Natural killer cell (primary cell): ENCODE measurements around the gene GALNT15. TPM values are rescaled to one million over a fixed set of nuclear protein-coding genes. Genes with fewer than 3 reads are reported as not detected.

ENCODE experiments used
- ATAC-seq, 3 donors: fragments of 150-1000 bp in 2 of 3; fragments of 200-7000 bp in 1 of 3; cut with Tn5 transposase; 1 replicate in 1 of 3; 2 replicates in 2 of 3; pipeline ENCODE4 v1.10.0; 2021; ENCODE audit warnings: mild to moderate bottlenecking in 2 of 3, moderate library complexity in 2 of 3
- DNase-seq, 2 donors: peaks; one replicate each; pipeline versions ENCODE4 v3.0.0 to v3.0.0-alpha.2; 2013 to 2021; ENCODE audit warnings: mixed read lengths in 1 of 2
- H3K27ac ChIP-seq: one replicate; pipeline ENCODE4 v1.5.1; 2013; ENCODE audit warnings: mild to moderate bottlenecking, low read length
- H3K27me3 ChIP-seq: one replicate; pipeline ENCODE4 v1.6.1; 2013; ENCODE audit warnings: low read length; ENCODE audit not compliant: control insufficient read depth, insufficient read depth
- H3K36me3 ChIP-seq: one replicate; pipeline ENCODE4 v1.6.1; 2013; ENCODE audit warnings: low read length; ENCODE audit not compliant: control insufficient read depth, insufficient read depth
- H3K4me1 ChIP-seq: one replicate; pipeline ENCODE4 v1.6.1; 2013; ENCODE audit warnings: low read length; ENCODE audit not compliant: control insufficient read depth, insufficient read depth
- H3K4me3 ChIP-seq: one replicate; pipeline ENCODE4 v1.5.1; 2013; ENCODE audit warnings: low read length
- H3K9me3 ChIP-seq: one replicate; pipeline ENCODE4 v1.6.1; 2013; ENCODE audit warnings: low read length; ENCODE audit not compliant: control insufficient read depth, insufficient read depth
- H3K27ac Mint-ChIP-seq, 2 donors: one replicate each; pipeline ENCODE4 v1.8.0; 2022; ENCODE audit warnings: mild to moderate bottlenecking in 2 of 2, mixed read lengths in 2 of 2, moderate library complexity in 1 of 2
- H3K27me3 Mint-ChIP-seq, 2 donors: one replicate each; pipeline ENCODE4 v1.8.0; 2022; ENCODE audit warnings: low read depth in 2 of 2, mixed read lengths in 2 of 2
- H3K36me3 Mint-ChIP-seq: one replicate; pipeline ENCODE4 v1.8.0; 2022; ENCODE audit warnings: mixed read lengths
- H3K4me1 Mint-ChIP-seq, 2 donors: one replicate each; pipeline ENCODE4 v1.8.0; 2022; ENCODE audit warnings: mixed read lengths in 2 of 2
- H3K4me3 Mint-ChIP-seq: one replicate; pipeline ENCODE4 v1.8.0; 2022; ENCODE audit warnings: mild to moderate bottlenecking, moderate library complexity, mixed read lengths
- H3K9me3 Mint-ChIP-seq, 2 donors: one replicate each; pipeline ENCODE4 v1.8.0; 2022; ENCODE audit warnings: mixed read lengths in 2 of 2
- WGBS: methylation state at CpG from one replicate; pipeline ENCODE4 v1.1.7; 2013; ENCODE audit warnings: missing lambda C conversion rate; ENCODE audit not compliant: insufficient coverage; 5-methylcytosine and 5-hydroxymethylcytosine counted together
- intact Hi-C: fragments of 100-400 bp; cut with micrococcal nuclease; formaldehyde crosslinking; loops from one replicate; pipeline ENCODE4 v1.14.2; 2022
- total RNA-seq, 4 donors: library from RNA; stranded (reverse); fragments of 120-200 nt in 1 of 4; gene quantifications; one replicate each; pipeline versions ENCODE4 v1.2.3 to v1.2.4, GENCODE V29; 2013 to 2022
- TF ChIP-seq, protein P1 (sequence below): fragments of 200-600 bp; IDR thresholded peaks from one replicate; pipeline ENCODE4 v1.8.0; 2022; ENCODE audit warnings: antibody characterized with exemption

GALNT15 gene
- total RNA-seq, 3 donors from 2014 or later (not counting 1 experiment from before 2014, with no cell fraction given), result not detected

DNA sequence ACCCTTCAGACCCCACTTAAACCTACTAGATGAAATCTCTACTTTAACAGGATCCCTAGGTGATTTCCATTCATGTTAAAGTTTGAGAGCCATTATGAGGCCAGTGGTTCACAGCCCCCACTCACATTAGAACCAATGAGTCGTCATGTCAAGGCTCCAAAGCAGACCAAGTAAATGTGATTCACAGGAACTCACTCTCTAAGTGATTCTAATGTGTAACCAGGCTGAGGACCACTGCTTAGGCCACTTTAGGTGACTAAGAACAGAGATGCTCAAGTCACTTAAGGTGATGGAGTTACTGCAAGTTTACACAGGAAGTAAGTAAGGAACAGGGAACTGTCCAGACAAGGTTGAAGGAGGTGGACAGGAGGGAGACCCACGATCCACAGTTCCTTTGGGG, 7.7 kb downstream of the GALNT15 start:
- Histone ChIP-seq H3K9me3 (no peaks in the 10 kb centered on the region), H3K4me3 (no peak overlapping the region), H3K36me3 (no peaks in the 10 kb centered on the region), H3K27me3 (no peaks in the 10 kb centered on the region), H3K27ac (no peak overlapping the region), H3K4me1 (peaks cover 5% of the 10 kb centered on the region)
- TF ChIP-seq, protein P1, sequence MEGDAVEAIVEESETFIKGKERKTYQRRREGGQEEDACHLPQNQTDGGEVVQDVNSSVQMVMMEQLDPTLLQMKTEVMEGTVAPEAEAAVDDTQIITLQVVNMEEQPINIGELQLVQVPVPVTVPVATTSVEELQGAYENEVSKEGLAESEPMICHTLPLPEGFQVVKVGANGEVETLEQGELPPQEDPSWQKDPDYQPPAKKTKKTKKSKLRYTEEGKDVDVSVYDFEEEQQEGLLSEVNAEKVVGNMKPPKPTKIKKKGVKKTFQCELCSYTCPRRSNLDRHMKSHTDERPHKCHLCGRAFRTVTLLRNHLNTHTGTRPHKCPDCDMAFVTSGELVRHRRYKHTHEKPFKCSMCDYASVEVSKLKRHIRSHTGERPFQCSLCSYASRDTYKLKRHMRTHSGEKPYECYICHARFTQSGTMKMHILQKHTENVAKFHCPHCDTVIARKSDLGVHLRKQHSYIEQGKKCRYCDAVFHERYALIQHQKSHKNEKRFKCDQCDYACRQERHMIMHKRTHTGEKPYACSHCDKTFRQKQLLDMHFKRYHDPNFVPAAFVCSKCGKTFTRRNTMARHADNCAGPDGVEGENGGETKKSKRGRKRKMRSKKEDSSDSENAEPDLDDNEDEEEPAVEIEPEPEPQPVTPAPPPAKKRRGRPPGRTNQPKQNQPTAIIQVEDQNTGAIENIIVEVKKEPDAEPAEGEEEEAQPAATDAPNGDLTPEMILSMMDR, result no peak
- Mint-ChIP-seq H3K9me3 (no peaks in the 10 kb centered on the region), H3K27me3 (peaks cover 0 to 8% of the 10 kb centered on the region in 2 donors), H3K27ac (no peak overlapping the region), H3K36me3 (no peaks in the 10 kb centered on the region), H3K4me3 (no peak overlapping the region), H3K4me1 (peaks cover 13 to 18% of the 10 kb centered on the region in 2 donors)
- intact Hi-C loops, result no loop called here
- ATAC-seq (no peak), DNase-seq (no peak)
- 71% methylated on average over 2 of the region's 2 CpGs for WGBS

DNA sequence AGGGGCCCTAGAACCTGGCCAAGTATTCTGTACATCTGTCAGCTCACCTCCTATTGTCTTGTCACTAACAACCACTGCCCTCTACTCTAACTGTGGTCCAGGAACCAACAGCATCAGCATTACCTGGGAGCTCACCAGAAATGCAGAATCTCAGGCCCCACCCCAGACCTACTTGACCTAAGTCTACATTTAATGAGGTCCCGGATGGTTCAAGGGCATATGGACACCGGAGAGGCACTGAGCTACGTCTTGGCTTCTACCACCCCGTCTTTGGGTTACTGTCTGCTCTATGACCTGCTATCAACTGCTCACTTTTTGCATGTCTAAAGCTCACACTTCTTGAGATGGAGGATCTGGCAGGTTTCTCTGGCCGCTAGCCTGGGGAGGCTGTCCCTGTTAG, 8.1 kb downstream of the GALNT15 start:
- no peaks in the 10 kb centered on the region for H3K9me3 Mint-ChIP-seq
- peaks cover 13 to 18% of the 10 kb centered on the region in 2 donors for H3K4me1 Mint-ChIP-seq

DNA sequence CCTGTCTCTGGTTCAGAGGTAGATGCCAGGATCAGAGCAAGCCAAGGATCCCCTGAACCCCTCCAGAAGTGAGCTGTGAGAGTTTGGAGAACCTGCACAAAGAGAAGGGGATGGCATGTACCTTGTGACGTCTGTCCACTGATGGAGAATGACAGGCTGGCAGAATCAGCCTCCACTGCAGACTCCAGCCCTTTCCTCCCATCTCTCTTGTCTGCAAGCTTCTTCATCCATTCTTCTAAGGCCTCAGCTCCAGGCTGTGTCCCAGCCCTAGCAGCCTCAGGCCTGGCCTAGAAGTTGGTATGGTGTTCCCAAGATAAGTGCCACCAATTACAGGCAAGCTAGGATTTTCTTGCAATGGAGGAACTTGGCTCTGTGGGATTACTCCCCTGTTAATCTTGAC, 8.6 kb downstream of the GALNT15 start:
- Mint-ChIP-seq H3K9me3 (no peaks in the 10 kb centered on the region), H3K27me3 (peaks cover 0 to 3% of the 10 kb centered on the region in 2 donors), H3K27ac (no peak overlapping the region), H3K36me3 (no peaks in the 10 kb centered on the region), H3K4me3 (no peak overlapping the region), H3K4me1 (peaks cover 13 to 18% of the 10 kb centered on the region in 2 donors)
- intact Hi-C loops, result no loop called here
- H3K36me3 ChIP-seq, result no peaks in the 10 kb centered on the region
- DNase-seq, result no peak
- peaks cover 4% of the 10 kb centered on the region for H3K4me1 ChIP-seq
- no peaks in the 10 kb centered on the region for H3K27me3 ChIP-seq
- TF ChIP-seq, protein P1, result no peak
- no peak for ATAC-seq
- H3K9me3 ChIP-seq, result no peaks in the 10 kb centered on the region
- no peak overlapping the region for H3K27ac ChIP-seq
- WGBS, result 92% methylated on average over 1 of the region's 1 CpG
- H3K4me3 ChIP-seq, result no peak overlapping the region

More for the DNA sequence above, 8.1 kb downstream of the GALNT15 start:
- H3K27me3 Mint-ChIP-seq, result peaks cover 0 to 5% of the 10 kb centered on the region in 2 donors
- Histone ChIP-seq H3K27ac (no peak overlapping the region), H3K36me3 (no peaks in the 10 kb centered on the region), H3K27me3 (no peaks in the 10 kb centered on the region), H3K9me3 (no peaks in the 10 kb centered on the region), H3K4me3 (no peak overlapping the region), H3K4me1 (peaks cover 5% of the 10 kb centered on the region)
- WGBS, result 92% methylated on average over 5 of the region's 5 CpGs
- DNase-seq (no peak), ATAC-seq (no peak)
- H3K27ac Mint-ChIP-seq, result no peak overlapping the region
- intact Hi-C loops, result no loop called here
- TF ChIP-seq, protein P1, result no peak
- H3K36me3 Mint-ChIP-seq, result no peaks in the 10 kb centered on the region
- H3K4me3 Mint-ChIP-seq, result no peak overlapping the region

DNA sequence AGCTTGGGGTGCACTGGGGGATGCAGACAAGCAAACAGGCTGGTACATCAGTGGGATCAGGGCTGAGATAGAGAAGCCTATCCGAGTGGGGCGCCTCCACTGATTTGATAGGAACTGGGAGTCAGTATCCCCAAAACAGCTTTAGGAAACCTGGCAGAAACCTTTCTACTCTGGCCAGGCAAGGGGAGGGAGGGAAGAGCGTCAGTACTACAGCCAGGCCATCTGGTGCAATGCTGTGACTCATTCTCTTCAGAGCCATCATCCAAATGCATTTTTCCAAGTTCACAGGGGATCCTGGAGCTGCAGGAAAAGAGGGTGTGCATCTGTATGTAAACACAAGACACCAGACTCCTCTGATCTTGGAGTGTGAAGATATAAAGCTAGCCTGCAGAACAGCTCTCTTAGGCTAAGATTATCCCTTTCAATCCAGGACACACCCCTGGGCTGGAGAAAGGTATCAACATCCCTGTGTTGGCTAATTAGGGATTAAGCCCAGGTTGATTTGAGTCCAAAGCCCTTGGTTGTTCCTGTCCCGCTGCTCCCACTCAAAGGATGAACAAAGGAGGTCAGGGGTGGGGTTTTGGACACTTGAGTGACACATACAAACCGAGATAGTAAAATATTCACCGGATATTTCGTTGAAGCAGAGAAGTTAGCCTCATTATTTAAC, 9.3 kb downstream of the GALNT15 start:
- WGBS, result 85% methylated on average over 6 of the region's 7 CpGs
- no peaks in the 10 kb centered on the region for H3K9me3 ChIP-seq
- no peaks in the 10 kb centered on the region for H3K36me3 ChIP-seq
- peaks cover 0 to 3% of the 10 kb centered on the region in 2 donors for H3K27me3 Mint-ChIP-seq
- no peak overlapping the region for H3K27ac Mint-ChIP-seq
- no peak overlapping the region for H3K4me3 Mint-ChIP-seq
- no peaks in the 10 kb centered on the region for H3K4me1 ChIP-seq
- ATAC-seq (no peak), DNase-seq (no peak)
- H3K4me1 Mint-ChIP-seq, result peaks cover 8 to 13% of the 10 kb centered on the region in 2 donors
- intact Hi-C loops, result no loop called here
- no peak overlapping the region for H3K27ac ChIP-seq
- H3K9me3 Mint-ChIP-seq, result no peaks in the 10 kb centered on the region
- H3K27me3 ChIP-seq, result no peaks in the 10 kb centered on the region
- no peaks in the 10 kb centered on the region for H3K36me3 Mint-ChIP-seq
- H3K4me3 ChIP-seq, result no peak overlapping the region
- TF ChIP-seq, protein P1, result no peak
